H54 (cell line): ENCODE data around the gene MIGA2.

Experiments used
- DNase-seq: peaks from one replicate; pipeline ENCODE4 v3.0.0; 2011; ENCODE audit warnings: low spot score, mixed read lengths; ENCODE audit not compliant: insufficient read length
- FAIRE-seq: peaks from 3 replicates; lab custom pipeline; 2011; peaks lifted over from hg19 to GRCh38; lab: Jason Lieb, UNC
- POLR2A ChIP-seq: IDR thresholded peaks from 2 replicates; pipeline ENCODE4 v1.6.1; 2011; ENCODE audit warnings: low read depth, mild to moderate bottlenecking, low read length

The MIGA2 gene

DNA sequence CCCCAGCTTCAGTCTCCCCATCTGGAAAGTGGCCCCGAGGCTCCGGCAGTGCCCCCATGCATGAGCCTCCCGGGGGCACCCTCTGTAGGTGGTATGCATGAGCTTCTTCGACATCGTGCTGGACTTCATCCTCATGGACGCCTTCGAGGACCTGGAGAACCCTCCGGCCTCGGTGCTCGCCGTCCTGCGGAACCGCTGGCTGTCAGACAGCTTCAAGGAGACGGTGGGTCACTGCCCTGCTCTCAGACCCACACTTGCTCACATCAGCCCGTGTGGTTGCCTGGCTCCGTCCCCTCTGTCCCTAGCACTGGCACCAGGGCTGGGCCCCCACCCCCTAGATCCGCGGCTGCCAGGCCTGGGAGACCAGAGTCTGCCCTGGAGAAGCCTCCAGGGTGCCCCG is 31.7 kb downstream of the MIGA2 start:
- DNase-seq (no peak), FAIRE-seq (no peak)
- no peak for TF ChIP-seq POLR2A

DNA sequence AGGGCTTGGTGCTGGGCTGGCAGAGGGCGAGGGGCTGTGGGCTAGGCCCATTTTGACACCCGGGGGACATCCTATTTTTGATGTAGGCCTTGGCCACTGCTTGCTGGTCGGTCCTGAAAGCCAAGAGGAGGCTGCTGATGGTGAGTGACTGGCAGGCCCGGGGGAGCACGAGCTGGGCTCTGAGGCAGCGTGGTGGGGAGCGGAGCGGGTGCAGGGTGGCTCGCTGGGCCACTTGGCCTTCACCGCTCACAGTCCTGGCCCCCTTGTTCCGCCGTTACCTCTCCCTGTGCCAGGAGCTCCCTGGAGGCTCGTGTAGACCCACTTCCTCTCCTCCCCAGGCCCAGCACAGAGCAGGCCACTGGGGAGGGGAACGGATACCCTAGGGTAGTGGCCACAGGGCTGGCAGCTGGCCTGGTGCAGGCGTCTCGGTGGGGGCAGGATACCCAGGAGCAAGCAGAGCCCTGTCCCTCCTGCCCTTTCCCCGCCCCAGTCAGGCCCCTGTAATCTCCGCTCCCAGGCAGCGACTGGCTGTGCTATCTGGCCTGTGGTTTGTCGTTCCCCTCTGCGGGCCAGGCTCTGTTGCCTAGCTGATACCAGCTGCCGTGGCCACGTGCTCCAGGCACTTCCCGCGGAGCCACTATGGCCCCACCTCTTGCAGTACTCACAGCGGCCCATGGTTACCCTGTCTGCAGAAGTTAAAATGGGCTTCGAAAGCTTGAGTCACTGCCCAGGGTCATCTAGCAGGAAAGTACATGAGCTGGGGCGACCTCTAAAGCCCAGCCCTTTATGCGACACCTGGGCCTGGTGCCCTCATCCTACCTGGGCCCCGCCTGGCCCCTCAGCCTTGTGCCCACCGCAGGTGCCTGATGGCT is 32.8 kb downstream of the MIGA2 start:
- FAIRE-seq = no peak
- no peak for DNase-seq

DNA sequence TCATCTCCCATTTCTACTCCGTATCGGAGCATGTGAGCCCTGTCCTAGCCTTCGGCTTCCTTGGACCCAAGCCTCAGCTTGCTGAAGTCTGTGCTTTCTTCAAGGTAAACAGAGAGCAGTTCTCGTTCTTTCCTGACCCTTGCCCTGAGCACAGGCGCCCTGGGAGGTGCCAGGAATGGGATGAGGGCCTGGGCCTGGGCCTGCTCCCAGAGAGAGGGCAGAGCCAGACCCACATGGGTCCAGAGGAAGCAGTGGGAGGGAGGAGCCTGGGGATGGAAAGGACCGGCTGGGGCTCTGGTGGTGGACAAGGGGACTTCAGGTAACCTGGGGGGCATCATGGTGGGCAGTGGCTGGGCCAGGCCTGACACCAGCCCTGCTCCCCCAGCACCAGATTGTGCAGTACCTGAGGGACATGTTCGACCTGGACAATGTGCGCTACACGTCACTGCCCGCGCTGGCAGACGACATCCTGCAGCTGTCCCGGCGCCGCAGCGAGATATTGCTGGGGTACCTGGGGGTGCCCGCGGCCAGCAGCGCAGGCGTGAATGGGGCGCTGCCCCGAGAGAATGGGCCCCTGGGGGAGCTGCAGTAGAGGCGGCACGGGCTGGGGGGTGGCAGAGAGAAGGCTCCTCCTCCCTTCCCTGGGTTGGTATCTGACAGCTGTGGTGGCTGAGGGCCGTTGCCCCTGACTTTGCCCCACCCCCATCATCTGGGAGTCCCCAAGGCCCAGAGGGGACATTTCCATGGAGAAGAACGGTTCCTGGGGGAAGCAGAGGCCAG is 33.6 kb downstream of the MIGA2 start:
- no peak for FAIRE-seq
- no peak for DNase-seq
- TF ChIP-seq POLR2A = no peak

More for the DNA sequence above, 32.8 kb downstream of the MIGA2 start:
- no peak for TF ChIP-seq POLR2A

DNA sequence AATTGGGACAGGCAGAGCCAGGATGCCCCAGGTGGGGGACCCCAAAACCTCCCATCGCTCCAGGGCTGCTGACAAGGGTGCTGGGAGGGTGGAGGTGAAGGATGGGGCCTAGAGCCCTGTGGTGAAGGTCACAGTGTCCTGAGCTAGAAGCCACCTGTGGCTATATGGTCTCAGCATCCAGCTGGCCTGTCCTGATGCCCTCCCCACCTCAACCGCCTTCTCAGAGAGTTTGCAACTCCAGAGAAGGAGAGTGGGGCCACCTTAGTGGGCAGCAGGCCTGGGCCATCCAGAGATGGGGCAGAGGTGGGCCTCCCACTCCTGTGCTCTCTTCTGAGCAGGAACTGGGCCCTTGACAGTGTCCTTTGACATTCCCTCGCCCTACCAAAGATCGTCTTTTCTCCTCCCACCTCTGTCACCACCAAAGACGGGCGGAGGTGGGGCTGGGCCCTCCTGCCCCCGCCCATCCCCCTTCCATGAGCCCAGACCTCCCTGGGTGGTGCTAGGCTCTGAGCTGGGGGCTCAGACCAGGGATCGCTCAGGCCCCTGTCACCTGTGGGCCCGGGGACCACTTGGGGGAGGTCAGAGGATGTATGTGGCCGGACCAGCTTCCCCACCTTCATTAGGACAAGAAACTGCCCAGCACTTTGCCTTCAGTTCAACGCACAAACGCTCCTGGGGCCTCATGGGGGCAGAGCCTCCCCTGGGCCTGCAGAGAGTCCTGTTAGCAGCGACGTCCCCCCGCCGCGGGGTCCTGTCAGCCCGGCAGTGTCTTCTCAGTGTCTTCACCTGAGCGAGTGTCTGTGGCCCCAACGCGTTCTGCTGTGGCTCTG is 34.5 kb downstream of the MIGA2 start:
- no peak for TF ChIP-seq POLR2A
- no peak for DNase-seq
- FAIRE-seq = no peak

DNA sequence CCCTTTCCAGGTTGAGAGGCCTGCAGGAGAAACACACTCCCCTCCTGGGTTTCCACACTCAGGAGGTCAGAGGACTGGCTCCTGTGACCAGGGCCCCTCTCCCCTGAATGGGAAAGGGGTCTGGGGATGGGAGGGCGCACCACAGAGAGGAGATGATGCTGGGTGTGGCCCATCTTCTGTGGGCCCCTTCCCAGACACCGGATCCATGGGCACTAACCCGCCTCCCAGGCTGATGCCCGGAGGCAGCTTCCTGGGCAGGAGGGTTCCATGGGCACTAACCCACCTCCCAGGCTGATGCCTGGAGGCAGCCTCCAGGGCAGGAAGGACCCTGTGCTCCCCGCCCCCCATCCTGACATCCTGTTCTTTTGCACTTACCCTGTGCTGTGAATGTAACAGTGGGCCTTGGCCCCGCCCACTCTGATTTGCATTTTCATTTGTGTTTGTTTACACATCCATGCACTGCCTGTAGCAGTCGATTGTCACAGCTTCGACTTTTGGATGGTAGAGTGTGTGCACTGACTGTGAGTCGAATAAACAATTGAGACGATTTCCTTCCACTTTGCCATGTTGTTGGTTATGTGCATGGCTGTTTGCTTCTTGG is 35.2 kb downstream of the MIGA2 start:
- no peak for TF ChIP-seq POLR2A
- FAIRE-seq = no peak
- DNase-seq = no peak

DNA sequence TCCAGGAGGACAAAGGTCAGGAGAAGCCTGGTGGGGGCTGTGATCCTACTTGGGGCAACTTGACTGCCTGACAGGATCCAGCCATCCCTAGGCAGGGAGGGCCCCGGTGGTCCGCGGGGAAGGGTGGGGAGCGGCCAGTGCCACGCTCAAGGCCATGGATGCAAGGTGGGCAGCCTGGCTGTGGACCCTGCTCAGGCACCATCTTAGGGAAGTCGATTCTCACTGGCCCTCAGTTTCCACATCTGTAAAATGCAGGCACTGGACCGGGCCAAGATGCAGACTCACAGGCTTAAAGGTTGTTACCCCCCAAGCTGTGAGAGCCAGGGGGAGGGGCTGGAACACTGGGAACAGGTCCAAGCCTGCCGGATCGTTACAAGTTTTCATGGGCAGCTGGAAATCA is 35.7 kb downstream of the MIGA2 start:
- no peak for FAIRE-seq

DNA sequence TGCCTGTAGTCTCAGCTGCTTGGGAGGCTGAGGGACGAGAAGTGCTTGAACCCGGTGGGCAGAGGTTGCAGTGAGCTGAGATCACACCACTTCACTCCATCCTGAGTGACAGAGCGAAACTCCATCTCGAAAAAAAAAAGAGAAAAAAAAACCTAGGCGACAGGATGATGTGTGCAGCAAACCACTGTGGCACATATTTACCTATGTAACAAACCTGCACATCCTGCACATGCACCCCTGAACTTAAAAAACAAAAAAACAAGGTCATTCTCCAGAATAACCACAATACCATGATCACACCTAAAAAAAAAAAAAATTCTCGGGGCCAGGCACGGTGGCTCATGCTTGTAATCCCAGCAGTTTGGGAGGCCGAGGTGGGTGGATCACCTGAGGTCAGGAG is 37.0 kb downstream of the MIGA2 start:
- DNase-seq (no peak), FAIRE-seq (no peak)
- no peak for TF ChIP-seq POLR2A

More for the DNA sequence above, 35.7 kb downstream of the MIGA2 start:
- no peak for TF ChIP-seq POLR2A
- no peak for DNase-seq

DNA sequence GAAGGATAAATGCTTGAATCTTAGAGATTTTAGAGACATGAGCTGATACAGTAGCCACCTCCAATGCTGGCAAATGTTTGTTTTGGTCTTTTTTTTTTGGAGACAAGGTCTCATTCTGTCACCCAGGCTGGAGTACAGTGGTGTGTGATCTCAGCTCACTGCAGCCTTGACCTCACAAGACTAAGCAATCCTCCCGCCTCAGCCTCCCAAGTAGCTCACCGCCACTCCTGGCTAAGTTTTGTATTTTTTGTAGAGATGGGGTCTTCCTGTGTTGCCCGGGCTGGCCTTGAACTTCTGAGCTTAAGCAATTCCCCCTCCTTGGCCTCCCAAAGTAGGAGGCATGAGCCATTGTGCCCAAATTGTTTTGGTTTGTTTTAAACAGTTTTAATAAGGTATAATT is 37.7 kb downstream of the MIGA2 start:
- FAIRE-seq (no peak), DNase-seq (no peak)
- no peak for TF ChIP-seq POLR2A

DNA sequence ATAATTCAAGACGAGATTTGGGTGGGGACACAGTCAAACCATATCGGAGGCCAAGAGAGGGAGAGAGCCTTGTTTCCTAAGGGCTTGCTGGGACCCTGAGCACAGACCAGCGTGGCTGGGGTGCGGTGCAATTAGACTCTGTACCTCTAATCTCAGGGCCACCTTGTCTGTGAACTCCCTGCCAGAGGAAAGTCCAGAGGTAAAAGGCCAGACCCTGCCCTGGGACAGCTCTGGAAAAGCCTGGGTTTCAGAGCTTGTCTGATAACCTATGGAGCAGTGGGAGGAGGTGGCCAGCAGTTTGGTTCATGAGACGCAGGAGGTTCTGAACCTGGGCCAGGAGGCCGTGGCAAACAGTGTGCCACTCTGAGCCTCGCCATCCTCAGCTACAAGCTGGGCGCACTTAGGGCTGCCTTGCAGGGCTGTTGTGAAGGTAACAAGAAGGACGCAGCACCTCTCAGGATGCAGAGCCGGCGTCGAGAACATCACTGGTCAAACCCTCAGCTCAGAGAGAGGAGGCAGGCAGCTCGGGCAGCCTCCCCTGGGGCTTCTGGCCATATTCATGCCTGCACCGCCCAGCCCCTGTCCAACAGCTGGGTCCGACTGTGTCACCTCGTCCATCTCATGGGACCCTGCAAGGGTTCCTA is 39.7 kb downstream of the MIGA2 start:
- TF ChIP-seq POLR2A = no peak
- DNase-seq (no peak), FAIRE-seq (no peak)

DNA sequence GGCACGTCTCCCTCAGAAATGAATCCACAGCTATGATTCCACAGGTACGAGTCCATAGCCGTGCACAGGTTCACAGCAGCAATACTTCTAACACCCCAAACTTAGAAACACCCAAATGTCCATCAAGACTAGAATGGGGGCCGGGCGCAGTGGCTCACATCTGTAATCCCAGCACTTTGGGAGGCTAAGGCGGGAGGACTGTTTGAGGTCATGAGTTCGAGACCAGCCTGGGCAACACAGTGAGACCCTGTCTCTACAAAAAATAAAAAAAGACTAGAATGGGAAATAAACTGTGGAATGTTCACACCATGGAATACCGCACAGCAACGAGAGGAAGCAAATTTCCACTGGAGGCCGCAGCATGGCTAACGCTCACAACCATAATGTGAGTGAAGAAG is 40.2 kb downstream of the MIGA2 start:
- DNase-seq (no peak), FAIRE-seq (no peak)
- no peak for TF ChIP-seq POLR2A

DNA sequence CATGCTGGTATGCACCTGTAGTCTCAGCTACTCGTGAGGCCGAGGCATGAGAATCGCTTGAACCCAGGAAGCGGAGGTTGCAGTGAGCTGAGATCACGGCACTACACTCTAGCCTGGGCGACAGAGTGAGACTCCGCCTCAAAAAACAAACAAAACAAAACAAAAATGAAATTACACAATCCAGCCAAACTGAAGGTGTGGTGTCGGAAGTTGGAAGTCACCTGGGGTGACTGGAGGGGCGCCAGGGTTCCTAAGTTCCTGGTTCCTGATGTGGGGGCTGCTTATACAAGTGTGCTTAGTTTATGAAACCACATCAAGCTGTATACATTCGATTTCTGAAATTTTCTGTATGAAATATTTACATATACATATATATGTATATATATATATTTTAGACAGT is 40.8 kb downstream of the MIGA2 start:
- DNase-seq = no peak
- TF ChIP-seq POLR2A = no peak

DNA sequence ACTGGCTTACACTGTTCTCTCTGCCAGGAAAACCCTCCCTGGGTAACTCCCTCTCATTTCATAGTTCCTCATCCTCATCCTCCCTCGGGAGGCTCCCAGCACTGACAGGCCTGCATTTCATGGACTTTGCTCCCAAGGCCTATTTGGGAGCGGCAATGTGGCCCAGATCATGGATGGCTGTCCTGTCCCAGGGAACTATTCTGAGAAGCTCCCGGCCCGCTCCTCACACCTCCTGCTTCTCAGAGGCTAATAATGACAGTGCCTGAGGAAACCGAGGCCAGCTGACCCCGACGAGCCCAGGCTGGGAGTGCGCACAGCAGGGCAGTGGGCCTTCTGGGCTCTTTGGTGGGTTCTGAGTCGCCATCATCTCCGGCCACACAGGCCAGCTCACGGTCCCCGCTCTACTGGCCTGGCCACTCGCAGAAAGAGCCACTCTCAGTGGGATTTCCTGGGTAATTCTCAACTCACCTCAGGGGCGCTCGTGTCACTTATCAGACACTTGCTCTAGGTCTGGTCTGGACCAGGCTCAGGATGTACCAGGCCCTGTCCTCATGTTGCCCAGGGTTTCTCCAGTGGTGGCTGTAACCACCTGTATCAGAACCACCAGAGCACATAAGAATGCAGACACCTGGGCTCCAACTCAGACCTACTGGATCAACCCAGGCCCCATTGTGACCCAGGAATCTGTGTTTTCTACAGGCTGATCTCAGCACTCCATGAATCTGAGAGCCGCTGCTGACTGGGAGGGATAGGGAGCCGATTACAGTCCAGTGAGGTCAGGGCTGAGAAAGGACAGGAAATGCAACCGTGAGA is 42.5 kb downstream of the MIGA2 start:
- no peak for DNase-seq
- FAIRE-seq = no peak
- TF ChIP-seq POLR2A = no peak

More for the DNA sequence above, 40.8 kb downstream of the MIGA2 start:
- no peak for FAIRE-seq
